HUES64 (cell line): ENCODE results near the gene TPPP.

Experiments
- H3K27ac ChIP-seq: 2 replicates; pipeline ENCODE4 v1.7.0; 2013; ENCODE audit warnings: low read depth, low read length, inconsistent platforms
- H3K27me3 ChIP-seq: 2 replicates; pipeline ENCODE4 v1.6.1; 2013; ENCODE audit warnings: mild to moderate bottlenecking, low read length; ENCODE audit not compliant: insufficient read depth
- H3K36me3 ChIP-seq: 2 replicates; pipeline ENCODE4 v1.6.1; 2013; ENCODE audit warnings: mild to moderate bottlenecking, low read length; ENCODE audit not compliant: insufficient read depth
- H3K4me1 ChIP-seq: 2 replicates; pipeline ENCODE4 v1.6.1; 2013; ENCODE audit warnings: mild to moderate bottlenecking, low read length, moderate library complexity; ENCODE audit not compliant: insufficient read depth
- H3K4me3 ChIP-seq: 2 replicates; pipeline ENCODE4 v1.5.1; 2013; ENCODE audit warnings: mild to moderate bottlenecking, low read length, moderate library complexity
- H3K9ac ChIP-seq: 2 replicates; pipeline ENCODE4 v1.6.1; 2013; ENCODE audit warnings: mild to moderate bottlenecking, low read depth, low read length
- H3K9me3 ChIP-seq: 2 replicates; pipeline ENCODE4 v1.6.1; 2013; ENCODE audit warnings: low read depth, low read length; ENCODE audit not compliant: insufficient read depth
- WGBS: fragments of 150-250, 120-280 bp; methylation state at CpG from one replicate; pipeline ENCODE4 v1.1.7; 2013; ENCODE audit warnings: missing lambda C conversion rate; 5-methylcytosine and 5-hydroxymethylcytosine counted together

The TPPP gene

DNA sequence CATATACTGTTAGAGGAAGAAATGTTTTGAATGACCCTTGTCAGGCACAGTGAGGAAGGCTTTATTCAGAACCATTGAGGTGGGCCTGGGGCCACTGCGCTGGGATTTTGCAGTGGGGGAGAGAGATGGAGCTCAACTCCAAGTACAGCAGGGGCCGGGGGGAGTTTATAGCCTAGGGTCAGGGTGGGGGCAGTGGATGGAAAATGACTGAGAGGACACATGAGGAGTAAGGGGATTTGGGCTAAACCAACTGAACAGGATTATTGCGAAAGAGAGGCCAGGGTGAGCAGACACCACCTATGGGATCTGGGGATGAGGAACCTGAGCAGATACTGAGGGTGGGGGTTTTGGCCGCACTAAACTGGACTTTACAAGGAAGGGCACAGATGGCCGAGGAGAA is 74.7 kb downstream of the TPPP start:
- peaks cover 46% of the 10 kb centered on the region for H3K36me3 ChIP-seq

DNA sequence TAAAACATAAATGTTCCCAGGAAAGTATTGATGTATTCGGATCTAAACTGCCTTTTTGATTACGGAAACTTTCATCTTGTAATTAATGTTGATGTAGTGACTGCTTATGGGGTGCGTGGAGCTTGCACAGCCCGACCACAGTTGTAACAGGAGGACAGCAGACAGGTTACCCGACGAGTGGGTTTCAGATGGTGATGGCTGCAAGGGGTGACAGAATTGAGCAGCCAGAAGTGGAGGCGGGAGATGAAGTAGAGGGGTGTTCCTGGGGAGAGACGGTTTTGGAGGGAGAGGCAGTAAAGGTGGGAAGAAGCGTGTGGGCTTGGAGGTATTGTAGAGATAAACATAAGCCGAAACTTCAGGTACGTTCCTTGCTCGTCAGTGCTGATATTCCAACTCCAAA is 75.3 kb downstream of the TPPP start:
- H3K4me3 ChIP-seq: no peak overlapping the region
- no peak overlapping the region for H3K27ac ChIP-seq
- H3K9me3 ChIP-seq: 0 out of 2 replicates have a peak, but pooled peaks cover 3% of the 10 kb centered on the region
- H3K4me1 ChIP-seq: peaks cover 7% of the 10 kb centered on the region; the same call in 1 of the 2 replicates
- no peaks in the 10 kb centered on the region for H3K27me3 ChIP-seq
- no peak overlapping the region for H3K9ac ChIP-seq
- H3K36me3 ChIP-seq: peaks cover 44% of the 10 kb centered on the region
- 95% methylated on average over 12 of the region's 12 CpGs for WGBS

More for the DNA sequence above, 74.7 kb downstream of the TPPP start:
- 0 out of 2 replicates have a peak, but pooled peaks cover 3% of the 10 kb centered on the region for H3K9me3 ChIP-seq
- H3K9ac ChIP-seq: no peak overlapping the region
- WGBS: 83% methylated on average over 5 of the region's 5 CpGs
- H3K27ac ChIP-seq: no peak overlapping the region
- no peak overlapping the region for H3K4me3 ChIP-seq
- peaks cover 7% of the 10 kb centered on the region; the same call in 1 of the 2 replicates for H3K4me1 ChIP-seq
- H3K27me3 ChIP-seq: no peaks in the 10 kb centered on the region

DNA sequence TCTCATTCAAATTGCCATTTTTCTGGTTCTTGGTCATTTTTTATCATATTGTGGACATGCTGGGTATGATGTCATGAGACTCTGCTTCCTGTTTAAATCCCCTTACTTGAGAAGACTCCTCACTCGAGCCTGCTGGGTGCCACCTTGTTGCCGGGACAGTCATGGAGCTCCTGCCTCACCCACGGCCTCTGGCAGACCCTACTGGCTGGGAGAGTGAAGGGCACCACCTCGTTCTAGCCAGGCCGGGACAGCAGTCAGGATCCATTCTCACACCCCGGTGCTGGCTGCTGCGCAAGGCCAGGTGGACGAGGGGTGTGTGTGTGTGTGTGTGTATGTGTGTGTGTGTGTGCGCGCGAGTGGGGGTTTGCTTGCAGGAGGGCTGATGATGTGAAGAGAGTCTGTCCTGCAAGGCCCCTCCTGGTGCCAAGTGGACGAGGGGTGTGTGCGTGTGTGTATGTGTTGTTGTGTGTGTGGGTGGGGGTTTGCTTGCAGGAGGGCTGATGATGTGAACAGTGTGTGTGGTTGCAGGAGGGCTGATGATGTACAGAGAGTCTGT is 76.6 kb downstream of the TPPP start:
- 0 out of 2 replicates have a peak, but pooled peaks cover 3% of the 10 kb centered on the region for H3K9me3 ChIP-seq
- peaks cover 41% of the 10 kb centered on the region for H3K36me3 ChIP-seq
- H3K27ac ChIP-seq: no peak overlapping the region
- no peaks in the 10 kb centered on the region for H3K27me3 ChIP-seq
- peaks cover 7% of the 10 kb centered on the region; the same call in 1 of the 2 replicates for H3K4me1 ChIP-seq
- no peak overlapping the region for H3K9ac ChIP-seq
- H3K4me3 ChIP-seq: no peak overlapping the region
- 78% methylated on average over 13 of the region's 13 CpGs for WGBS

DNA sequence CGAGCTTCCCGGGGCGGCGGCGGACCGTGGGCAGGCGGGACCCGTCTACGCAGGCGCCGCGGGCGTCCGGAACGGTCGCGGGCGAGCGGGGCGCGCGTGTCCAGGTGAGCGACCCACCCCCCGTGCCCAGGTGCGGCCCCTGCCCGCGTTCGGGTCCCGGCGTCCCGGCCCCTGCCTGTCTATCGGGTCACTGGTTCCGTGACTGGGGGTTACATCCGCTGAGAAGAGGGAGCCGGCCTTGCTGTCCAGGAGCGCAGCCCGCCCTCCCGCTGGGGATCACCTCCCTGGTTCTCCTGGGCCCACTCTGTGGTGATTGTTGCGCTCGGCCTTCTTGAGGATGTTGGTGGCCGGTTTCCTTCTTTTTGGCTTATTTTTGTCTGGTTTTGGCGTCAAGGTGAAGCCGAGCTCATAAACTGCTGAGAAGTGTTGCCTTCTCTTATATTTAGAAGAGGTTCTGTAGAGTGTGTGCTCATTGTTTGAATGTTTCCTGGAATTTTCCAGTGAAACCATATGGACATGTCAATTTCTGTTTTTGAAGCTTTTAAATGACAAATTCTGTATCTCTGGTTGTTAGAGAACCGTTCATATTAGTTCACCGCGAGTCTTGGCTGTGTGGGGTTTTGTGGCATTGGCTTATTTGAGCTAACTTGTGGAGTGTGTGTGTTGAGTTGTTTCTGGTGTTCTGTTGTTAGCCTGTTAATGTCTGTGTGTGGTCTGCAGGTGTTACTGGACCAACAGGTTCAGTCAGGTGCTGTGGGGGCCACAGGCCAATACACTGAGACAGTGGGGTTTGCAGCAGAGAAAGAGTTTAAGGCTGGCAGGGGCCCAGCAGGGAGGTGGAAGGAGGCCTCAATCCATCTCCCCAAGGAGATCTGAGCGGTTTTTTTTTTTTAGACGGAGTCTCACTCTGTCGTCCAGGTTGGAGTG is 80.4 kb downstream of the TPPP start:
- Histone ChIP-seq H3K9me3 (0 out of 2 replicates have a peak, but pooled peaks cover 3% of the 10 kb centered on the region), H3K27me3 (0 out of 2 replicates have a peak, but pooled peaks cover 3% of the 10 kb centered on the region), H3K27ac (no peak overlapping the region; the same call in 1 of the 2 replicates), H3K36me3 (peaks cover 5% of the 10 kb centered on the region; the same call in 1 of the 2 replicates), H3K4me1 (peaks cover 7% of the 10 kb centered on the region; the same call in 1 of the 2 replicates), H3K4me3 (peak overlapping the region; percentile 97), H3K9ac (peak overlapping the region; percentile 77)
- WGBS: 11% methylated on average over 49 of the region's 49 CpGs

DNA sequence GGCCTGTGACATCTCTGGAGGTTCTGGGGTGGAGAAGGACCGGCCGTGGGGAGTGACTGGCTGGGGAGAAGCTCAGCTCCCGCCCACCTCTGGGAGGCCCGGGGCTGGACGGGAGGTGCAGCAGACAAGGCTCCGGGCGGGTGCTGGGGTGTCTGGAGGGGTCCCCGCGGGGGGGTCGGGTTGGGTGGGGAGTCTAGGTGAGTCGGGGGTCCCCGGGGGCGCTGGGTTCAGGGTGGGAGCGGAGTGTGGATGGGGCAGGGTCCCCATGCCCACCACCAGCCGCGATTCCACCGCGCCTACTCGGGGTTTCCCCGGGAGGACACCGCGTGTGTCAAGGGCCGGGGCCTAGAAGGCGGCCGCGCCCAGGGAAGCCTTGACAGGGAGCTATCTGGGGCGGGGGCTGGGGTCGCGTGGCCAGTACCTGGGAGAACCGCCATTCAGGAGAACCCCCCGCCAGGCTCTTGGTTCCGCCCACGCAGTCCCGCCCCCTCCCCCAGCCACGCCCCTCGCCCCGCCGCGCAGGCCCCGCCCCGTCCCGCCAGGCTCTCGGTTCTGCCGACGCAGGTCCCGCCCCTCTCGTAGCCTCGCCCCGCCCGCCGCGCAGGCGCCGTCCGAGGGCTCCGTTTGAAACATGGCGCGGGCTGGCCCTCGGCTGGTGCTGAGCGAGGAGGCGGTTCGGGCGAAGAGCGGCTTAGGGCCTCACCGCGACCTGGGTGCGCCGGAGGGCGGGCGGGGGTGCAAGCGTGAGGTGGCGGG is 81.2 kb downstream of the TPPP start, which contains the start of gene CEP72:
Gene CEP72 (plus strand): TSS at position 610 of the 756 bp plus-strand sequence. CDS start 22 bp downstream, at position 632.
- 0 out of 2 replicates have a peak, but pooled peaks cover 3% of the 10 kb centered on the region for H3K9me3 ChIP-seq
- WGBS: under 1% methylated on average over 72 of the region's 72 CpGs
- H3K4me1 ChIP-seq: peaks cover 7% of the 10 kb centered on the region; the same call in 1 of the 2 replicates
- H3K36me3 ChIP-seq: no peaks in the 10 kb centered on the region; the same call in 1 of the 2 replicates
- no peak within 1 kb of the TSS; the same call in 1 of the 2 replicates for H3K27ac ChIP-seq
- H3K4me3 ChIP-seq: peak within 1 kb of the TSS; percentile 97
- H3K27me3 ChIP-seq: 0 out of 2 replicates have a peak, but pooled peaks cover 3% of the 10 kb centered on the region
- peak within 1 kb of the TSS; percentile 77 for H3K9ac ChIP-seq

DNA sequence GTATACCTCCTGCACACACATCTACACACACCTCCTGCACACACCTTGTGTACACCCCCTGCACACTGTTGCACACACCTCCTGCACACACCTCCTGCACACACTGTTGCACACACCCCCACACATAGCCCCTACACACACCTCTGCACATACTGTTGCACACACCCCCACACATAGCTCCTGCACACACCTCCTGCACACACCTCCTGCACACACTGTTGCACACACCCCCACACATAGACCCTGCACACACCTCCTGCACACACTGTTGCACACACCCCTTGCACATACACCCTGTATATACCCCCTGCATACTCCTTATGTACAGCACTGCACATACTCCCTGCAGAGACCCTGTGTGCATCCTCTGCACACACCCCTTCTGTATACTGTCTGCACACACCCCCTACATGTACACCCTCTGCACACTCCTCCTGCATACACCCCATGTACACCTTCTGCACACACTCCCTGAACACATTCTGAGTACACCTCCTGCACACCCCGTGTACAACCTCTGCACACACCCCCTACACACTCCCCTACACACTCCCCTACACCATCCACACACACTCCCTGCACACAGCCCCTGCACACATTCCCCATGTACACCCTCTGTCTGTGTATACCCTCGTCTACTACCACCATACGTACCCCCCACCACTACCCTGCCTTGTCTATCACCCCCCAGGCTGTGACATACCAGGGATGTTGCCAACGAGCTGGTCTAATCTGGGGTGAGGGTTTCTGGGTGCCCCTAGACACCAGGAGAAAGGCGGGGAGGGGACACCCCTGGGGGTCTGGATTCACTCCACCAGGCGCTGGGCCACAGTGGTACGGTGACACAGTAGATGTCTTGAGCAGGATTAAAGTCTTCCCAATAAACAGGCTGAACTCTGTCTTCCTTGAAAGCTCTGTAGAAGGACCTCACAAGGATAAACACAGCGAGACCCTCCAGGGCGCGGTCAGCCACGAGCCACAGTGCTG is 82.1 kb downstream of the TPPP start:
- WGBS: 54% methylated on average over 11 of the region's 11 CpGs
- Histone ChIP-seq H3K9ac (no peak overlapping the region), H3K4me1 (peaks cover 7% of the 10 kb centered on the region; the same call in 1 of the 2 replicates)

DNA sequence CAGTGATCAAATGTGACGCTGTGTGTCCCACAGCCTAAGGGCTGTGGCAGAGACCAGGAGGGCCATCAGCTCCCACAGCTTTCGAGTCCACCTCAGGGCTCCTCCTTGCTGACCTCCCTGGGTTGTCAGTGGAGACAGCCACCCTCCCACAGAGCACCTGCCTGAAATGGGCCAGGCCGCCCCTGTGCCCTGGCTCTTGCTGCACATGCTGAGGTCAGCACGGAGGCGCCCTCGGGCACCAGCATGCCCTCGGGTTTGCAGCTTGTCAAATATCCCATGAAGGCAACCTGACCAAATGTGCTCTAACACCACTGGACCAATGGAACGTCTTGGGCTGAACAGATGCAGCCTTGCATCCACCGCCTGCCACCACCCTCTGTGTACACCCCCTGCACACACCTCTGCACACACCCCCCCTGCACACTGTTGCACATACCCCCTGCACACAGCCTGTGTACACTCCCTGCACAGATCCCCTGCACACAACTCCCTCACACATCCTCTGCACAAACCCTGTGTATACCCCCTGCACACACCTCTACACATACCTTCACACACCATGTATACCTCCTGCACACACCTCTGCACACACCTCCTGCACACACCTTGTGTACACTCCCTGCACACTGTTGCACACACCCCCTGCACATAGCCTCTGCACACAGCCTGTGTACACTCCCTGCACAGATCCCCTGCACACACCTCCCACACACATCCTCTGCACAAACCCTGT is 83.0 kb downstream of the TPPP start:
- H3K9ac ChIP-seq: no peak overlapping the region
- no peak overlapping the region for H3K4me3 ChIP-seq
- no peaks in the 10 kb centered on the region for H3K9me3 ChIP-seq
- no peak overlapping the region for H3K27ac ChIP-seq
- H3K27me3 ChIP-seq: 0 out of 2 replicates have a peak, but pooled peaks cover 3% of the 10 kb centered on the region
- peaks cover 7% of the 10 kb centered on the region; the same call in 1 of the 2 replicates for H3K4me1 ChIP-seq
- H3K36me3 ChIP-seq: no peaks in the 10 kb centered on the region; the same call in 1 of the 2 replicates
- 93% methylated on average over 9 of the region's 9 CpGs for WGBS

More for the DNA sequence above, 82.1 kb downstream of the TPPP start:
- Histone ChIP-seq H3K9me3 (0 out of 2 replicates have a peak, but pooled peaks cover 3% of the 10 kb centered on the region), H3K27me3 (0 out of 2 replicates have a peak, but pooled peaks cover 3% of the 10 kb centered on the region), H3K27ac (no peak overlapping the region), H3K36me3 (no peaks in the 10 kb centered on the region; the same call in 1 of the 2 replicates), H3K4me3 (peak overlapping the region; percentile 79)
